ENCODE data around the gene ARHGAP4.

DNA sequence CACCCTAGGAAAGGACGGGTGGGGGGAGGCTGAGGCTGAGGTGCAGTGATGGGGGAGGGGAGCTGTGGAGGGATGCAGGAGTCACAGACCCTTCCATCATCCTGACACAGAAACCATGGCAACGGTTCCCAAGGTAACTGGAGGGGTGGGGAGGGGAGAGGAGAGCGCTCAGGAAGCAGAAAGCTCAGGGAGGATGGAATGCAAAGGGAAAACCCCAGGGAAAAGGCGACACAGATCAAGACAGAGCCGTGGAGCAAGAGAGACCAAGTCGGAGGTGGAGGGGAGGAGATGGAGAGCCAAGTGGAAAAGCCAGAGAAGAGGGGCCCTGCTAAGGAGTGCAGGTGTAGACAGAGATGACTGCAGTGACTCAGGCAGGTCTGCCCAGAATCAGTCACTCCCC, 54.6 kb downstream of the ARHGAP4 start:
- no peak for TF ChIP-seq EP300 (IDR thresholded peaks at IDR 0.05)
- TF ChIP-seq, protein P1, sequence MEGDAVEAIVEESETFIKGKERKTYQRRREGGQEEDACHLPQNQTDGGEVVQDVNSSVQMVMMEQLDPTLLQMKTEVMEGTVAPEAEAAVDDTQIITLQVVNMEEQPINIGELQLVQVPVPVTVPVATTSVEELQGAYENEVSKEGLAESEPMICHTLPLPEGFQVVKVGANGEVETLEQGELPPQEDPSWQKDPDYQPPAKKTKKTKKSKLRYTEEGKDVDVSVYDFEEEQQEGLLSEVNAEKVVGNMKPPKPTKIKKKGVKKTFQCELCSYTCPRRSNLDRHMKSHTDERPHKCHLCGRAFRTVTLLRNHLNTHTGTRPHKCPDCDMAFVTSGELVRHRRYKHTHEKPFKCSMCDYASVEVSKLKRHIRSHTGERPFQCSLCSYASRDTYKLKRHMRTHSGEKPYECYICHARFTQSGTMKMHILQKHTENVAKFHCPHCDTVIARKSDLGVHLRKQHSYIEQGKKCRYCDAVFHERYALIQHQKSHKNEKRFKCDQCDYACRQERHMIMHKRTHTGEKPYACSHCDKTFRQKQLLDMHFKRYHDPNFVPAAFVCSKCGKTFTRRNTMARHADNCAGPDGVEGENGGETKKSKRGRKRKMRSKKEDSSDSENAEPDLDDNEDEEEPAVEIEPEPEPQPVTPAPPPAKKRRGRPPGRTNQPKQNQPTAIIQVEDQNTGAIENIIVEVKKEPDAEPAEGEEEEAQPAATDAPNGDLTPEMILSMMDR (IDR thresholded peaks at IDR 0.05), result no peak
